Stimulated activated naive B cell treated with anti-CD40 and anti-IgM and Interleukin-4, amounts not matched to agents 10 μg/mL and 1 μg/mL and 100 μg/mL, for 72 hours (primary cell): ENCODE measurements around the gene TRMT10B.
"Not testable (repeated sequence)": the region's sequence is repeated elsewhere in the genome, so short reads cannot be mapped to it uniquely, and the experiment has no call there.

Source experiments
- ATAC-seq, 2 donors: fragments of 150-1000 bp; cut with Tn5 transposase; replicated peaks; 2 replicates each; pipeline ENCODE4 v1.10.0; 2021; ENCODE audit warnings: moderate library complexity in 1 of 2
- DNase-seq: peaks from one replicate; pipeline ENCODE4 v3.0.0; 2021
- H3K27ac Mint-ChIP-seq: one replicate; pipeline ENCODE4 v1.8.0; 2022; ENCODE audit warnings: mild to moderate bottlenecking, mixed read lengths
- H3K27me3 Mint-ChIP-seq, 2 donors: one replicate each; pipeline ENCODE4 v1.8.0; 2022; ENCODE audit warnings: mixed read lengths in 2 of 2
- H3K36me3 Mint-ChIP-seq, 2 donors: one replicate each; pipeline ENCODE4 v1.8.0; 2022; ENCODE audit warnings: mixed read lengths in 2 of 2, mild to moderate bottlenecking in 1 of 2
- H3K4me1 Mint-ChIP-seq, 2 donors: one replicate each; pipeline ENCODE4 v1.8.0; 2022; ENCODE audit warnings: mixed read lengths in 2 of 2, mild to moderate bottlenecking in 1 of 2
- H3K4me3 Mint-ChIP-seq, 2 donors: one replicate each; pipeline ENCODE4 v1.8.0; 2022; ENCODE audit warnings: mild to moderate bottlenecking in 2 of 2, mixed read lengths in 2 of 2, moderate library complexity in 1 of 2
- H3K9me3 Mint-ChIP-seq, 2 donors: one replicate each; pipeline ENCODE4 v1.8.0; 2022; ENCODE audit warnings: mixed read lengths in 2 of 2, mild to moderate bottlenecking in 1 of 2

The TRMT10B gene

GRCh38 chr9:37798677-37799076 lies 45.1 kb downstream of the TRMT10B start:
- ATAC-seq: no peak
- H3K27me3 Mint-ChIP-seq: no peaks in the 10 kb centered on the region
- no peak for DNase-seq
- no peak overlapping the region for H3K27ac Mint-ChIP-seq
- no peaks in the 10 kb centered on the region for H3K9me3 Mint-ChIP-seq
- H3K36me3 Mint-ChIP-seq: peaks cover 2 to 18% of the 10 kb centered on the region in 2 donors
- no peak overlapping the region for H3K4me3 Mint-ChIP-seq
- H3K4me1 Mint-ChIP-seq: peaks cover 12 to 27% of the 10 kb centered on the region in 2 donors

GRCh38 chr9:37800631-37801286 lies 47.2 kb downstream of the TRMT10B start, which contains the start of gene DCAF10:
TSS of gene DCAF10 (plus strand) at chr9:37800797. CDS start at chr9:37800867, 70 bp downstream.
- Mint-ChIP-seq H3K36me3 (peaks cover 3 to 25% of the 10 kb centered on the region in 2 donors), H3K27ac (peak within 1 kb of the TSS; percentile 95), H3K4me1 (peaks cover 16 to 27% of the 10 kb centered on the region in 2 donors), H3K9me3 (no peaks in the 10 kb centered on the region), H3K4me3 (peak within 1 kb of the TSS; percentile 91 to 94), H3K27me3 (no peaks in the 10 kb centered on the region)
- DNase-seq: peak; percentile 91
- peak; percentile 89 to 91 for ATAC-seq

GRCh38 chr9:37801287-37801850 lies 47.8 kb downstream of the TRMT10B start:
- peaks cover 18 to 30% of the 10 kb centered on the region in 2 donors for H3K4me1 Mint-ChIP-seq
- ATAC-seq: peak; percentile 50 to 54
- H3K4me3 Mint-ChIP-seq: peak overlapping the region; percentile 91 to 94
- H3K27ac Mint-ChIP-seq: peak overlapping the region; percentile 95
- no peak for DNase-seq
- peaks cover 3 to 25% of the 10 kb centered on the region in 2 donors for H3K36me3 Mint-ChIP-seq
- H3K9me3 Mint-ChIP-seq: no peaks in the 10 kb centered on the region
- no peaks in the 10 kb centered on the region for H3K27me3 Mint-ChIP-seq

GRCh38 chr9:37801959-37802711 lies 48.5 kb downstream of the TRMT10B start:
- ATAC-seq (no peak), DNase-seq (no peak)
- peaks cover 18 to 33% of the 10 kb centered on the region in 2 donors for H3K4me1 Mint-ChIP-seq
- peaks cover 3 to 20% of the 10 kb centered on the region in 2 donors for H3K36me3 Mint-ChIP-seq
- no peaks in the 10 kb centered on the region for H3K9me3 Mint-ChIP-seq
- H3K27me3 Mint-ChIP-seq: no peaks in the 10 kb centered on the region
- H3K4me3 Mint-ChIP-seq: peak overlapping the region; percentile 91 to 94
- no peak overlapping the region for H3K27ac Mint-ChIP-seq

- no peaks in the 10 kb centered on the region for H3K9me3 Mint-ChIP-seq
- H3K27ac Mint-ChIP-seq: no peak overlapping the region
- H3K4me3 Mint-ChIP-seq: no peak overlapping the region
- peaks cover 7 to 22% of the 10 kb centered on the region in 2 donors for H3K36me3 Mint-ChIP-seq
- DNase-seq (no peak), ATAC-seq (no peak)
- no peaks in the 10 kb centered on the region for H3K27me3 Mint-ChIP-seq
- peaks cover 12 to 16% of the 10 kb centered on the region in 2 donors for H3K4me1 Mint-ChIP-seq
Observed at GRCh38 chr9:37806271-37806670, 52.7 kb downstream of the TRMT10B start.

- H3K4me3 Mint-ChIP-seq, H3K4me1 Mint-ChIP-seq, H3K27me3 Mint-ChIP-seq, H3K9me3 Mint-ChIP-seq, H3K27ac Mint-ChIP-seq, ATAC-seq, DNase-seq: not testable (repeated sequence)
- peaks cover 10 to 25% of the 10 kb centered on the region in 2 donors for H3K36me3 Mint-ChIP-seq
Observed at GRCh38 chr9:37809676-37810075, 56.1 kb downstream of the TRMT10B start.

GRCh38 chr9:37811906-37812476 lies 58.4 kb downstream of the TRMT10B start:
- H3K27ac Mint-ChIP-seq: no peak overlapping the region
- no peak for DNase-seq
- no peaks in the 10 kb centered on the region for H3K9me3 Mint-ChIP-seq

GRCh38 chr9:37812773-37813379 lies 59.3 kb downstream of the TRMT10B start:
- no peak for ATAC-seq
- H3K4me1 Mint-ChIP-seq: no peaks in the 10 kb centered on the region
- no peak overlapping the region for H3K27ac Mint-ChIP-seq
- H3K4me3 Mint-ChIP-seq: no peak overlapping the region
- DNase-seq: no peak
- H3K36me3 Mint-ChIP-seq: peaks cover 11 to 22% of the 10 kb centered on the region in 2 donors
- no peaks in the 10 kb centered on the region for H3K9me3 Mint-ChIP-seq
- H3K27me3 Mint-ChIP-seq: no peaks in the 10 kb centered on the region

More at GRCh38 chr9:37811906-37812476, 58.4 kb downstream of the TRMT10B start:
- H3K4me1 Mint-ChIP-seq: no peaks in the 10 kb centered on the region
- H3K36me3 Mint-ChIP-seq: peaks cover 11 to 22% of the 10 kb centered on the region in 2 donors
- no peak overlapping the region for H3K4me3 Mint-ChIP-seq
- no peaks in the 10 kb centered on the region for H3K27me3 Mint-ChIP-seq
- ATAC-seq: no peak

- ATAC-seq (no peak), DNase-seq (no peak)
- peaks cover 22 to 28% of the 10 kb centered on the region in 2 donors for H3K36me3 Mint-ChIP-seq
- H3K4me1 Mint-ChIP-seq: no peaks in the 10 kb centered on the region
- no peak overlapping the region for H3K4me3 Mint-ChIP-seq
- H3K27ac Mint-ChIP-seq: no peak overlapping the region
- H3K27me3 Mint-ChIP-seq: no peaks in the 10 kb centered on the region
- no peaks in the 10 kb centered on the region for H3K9me3 Mint-ChIP-seq
Observed at GRCh38 chr9:37818849-37819248, 65.2 kb downstream of the TRMT10B start.

GRCh38 chr9:37820142-37820541 lies 66.5 kb downstream of the TRMT10B start:
- H3K9me3 Mint-ChIP-seq: no peaks in the 10 kb centered on the region
- H3K4me3 Mint-ChIP-seq: no peak overlapping the region
- DNase-seq (no peak), ATAC-seq (no peak)
- no peak overlapping the region for H3K27ac Mint-ChIP-seq
- H3K4me1 Mint-ChIP-seq: no peaks in the 10 kb centered on the region
- H3K36me3 Mint-ChIP-seq: peaks cover 29 to 39% of the 10 kb centered on the region in 2 donors
- no peaks in the 10 kb centered on the region for H3K27me3 Mint-ChIP-seq

- H3K27me3 Mint-ChIP-seq, DNase-seq, H3K4me1 Mint-ChIP-seq, ATAC-seq, H3K9me3 Mint-ChIP-seq, H3K27ac Mint-ChIP-seq, H3K4me3 Mint-ChIP-seq: not testable (repeated sequence)
- H3K36me3 Mint-ChIP-seq: peaks cover 52 to 71% of the 10 kb centered on the region in 2 donors
Observed at GRCh38 chr9:37825174-37825573, 71.6 kb downstream of the TRMT10B start.

GRCh38 chr9:37827483-37828165 lies 74.0 kb downstream of the TRMT10B start:
- ATAC-seq (no peak), DNase-seq (no peak)
- Mint-ChIP-seq H3K4me3 (no peak overlapping the region), H3K27me3 (no peaks in the 10 kb centered on the region), H3K27ac (peak overlapping the region; percentile 20), H3K4me1 (peaks cover 0 to 2% of the 10 kb centered on the region in 2 donors), H3K9me3 (no peaks in the 10 kb centered on the region), H3K36me3 (peaks cover 40 to 55% of the 10 kb centered on the region in 2 donors)
